Nephron progenitor cell (in vitro differentiated cells): Measurements from ENCODE around the gene ZNF324.

Experiments
- DNase-seq: peaks from one replicate; pipeline ENCODE4 v3.0.0; 2021
- H3K27ac Mint-ChIP-seq: 2 replicates; pipeline ENCODE4 v1.8.0; 2021; ENCODE audit warnings: mild to moderate bottlenecking, moderate library complexity, mixed read lengths
- H3K27me3 Mint-ChIP-seq: 2 replicates; pipeline ENCODE4 v1.8.0; 2021; ENCODE audit warnings: mild to moderate bottlenecking, low read depth, mixed read lengths; ENCODE audit not compliant: poor library complexity
- H3K36me3 Mint-ChIP-seq: 2 replicates; pipeline ENCODE4 v1.8.0; 2021; ENCODE audit warnings: low read depth, mixed read lengths
- H3K4me1 Mint-ChIP-seq: 2 replicates; pipeline ENCODE4 v1.8.0; 2021; ENCODE audit warnings: mixed read lengths
- H3K4me3 Mint-ChIP-seq: 2 replicates; pipeline ENCODE4 v1.8.0; 2021; ENCODE audit warnings: mild to moderate bottlenecking, moderate library complexity, mixed read lengths
- H3K9me3 Mint-ChIP-seq: 2 replicates; pipeline ENCODE4 v1.8.0; 2021; ENCODE audit warnings: mild to moderate bottlenecking, moderate library complexity, mixed read lengths
- CTCF ChIP-seq: fragments of 200-600 bp; sonication (generic); IDR thresholded peaks from 2 replicates; pipeline ENCODE4 v1.5.0; 2021; ENCODE audit warnings: antibody characterized with exemption

Gene ZNF324

DNA sequence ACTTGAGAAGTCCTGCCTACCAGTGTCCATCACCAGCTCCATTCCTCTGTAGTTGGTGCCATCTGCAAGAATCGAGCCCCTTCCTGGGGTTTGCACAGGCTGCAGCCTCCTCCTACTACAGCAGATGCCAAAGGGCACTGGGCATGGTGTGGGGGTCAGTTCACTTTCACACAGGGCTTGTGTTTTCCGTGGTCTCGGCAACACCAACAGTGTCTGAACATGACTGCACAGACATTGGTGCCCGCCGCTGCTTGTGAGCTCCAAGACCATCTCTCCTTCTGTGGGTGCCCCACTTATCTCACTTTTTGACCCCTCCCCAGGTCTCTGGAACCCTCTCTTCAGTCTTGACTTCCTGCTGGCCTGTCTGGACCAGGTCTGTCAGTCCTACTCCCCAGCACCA, 24.5 kb downstream of the ZNF324 start:
- Mint-ChIP-seq H3K27ac (peak overlapping the region; percentile 76), H3K4me3 (no peak overlapping the region), H3K9me3 (peaks cover 3% of the 10 kb centered on the region), H3K27me3 (peaks cover 3% of the 10 kb centered on the region), H3K4me1 (no peaks in the 10 kb centered on the region), H3K36me3 (peaks cover 4% of the 10 kb centered on the region)
- no peak for DNase-seq
- no peak for TF ChIP-seq CTCF

- H3K27ac Mint-ChIP-seq: no peak overlapping the region
- no peaks in the 10 kb centered on the region for H3K4me1 Mint-ChIP-seq
- H3K27me3 Mint-ChIP-seq: peaks cover 3% of the 10 kb centered on the region
- H3K4me3 Mint-ChIP-seq: no peak overlapping the region
- no peak for DNase-seq
- peaks cover 4% of the 10 kb centered on the region for H3K36me3 Mint-ChIP-seq
- H3K9me3 Mint-ChIP-seq: no peaks in the 10 kb centered on the region
- no peak for TF ChIP-seq CTCF
Observed at GRCh38 chr19:58492265-58492664, 25.4 kb downstream of the ZNF324 start.

DNA sequence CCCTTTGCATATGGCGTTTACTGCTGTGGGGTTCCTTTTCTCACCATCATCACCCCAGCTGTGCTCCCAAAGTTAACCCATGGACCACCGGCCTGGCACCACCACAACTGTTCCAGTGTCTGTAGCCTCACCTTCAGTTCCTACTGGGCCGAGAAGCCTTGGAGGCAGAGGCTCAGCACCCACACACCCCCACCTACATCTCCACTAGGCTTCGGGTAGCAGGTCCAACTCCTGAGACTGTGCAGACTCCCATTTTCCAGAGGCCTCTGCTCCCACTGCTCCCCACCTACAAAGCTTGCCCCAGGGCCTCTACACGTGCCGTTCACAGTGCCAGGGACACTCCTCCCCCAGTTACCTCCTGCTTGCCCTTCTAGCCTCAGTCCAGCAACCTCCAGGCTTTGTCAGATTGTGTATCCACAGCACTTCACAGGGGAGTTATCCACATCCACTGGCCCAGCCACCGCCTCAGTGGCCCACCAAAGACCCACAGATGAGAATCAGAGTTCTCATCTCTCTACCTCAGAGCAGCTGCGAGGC, 30.8 kb downstream of the ZNF324 start:
- no peak overlapping the region for H3K27ac Mint-ChIP-seq
- H3K4me3 Mint-ChIP-seq: no peak overlapping the region
- H3K9me3 Mint-ChIP-seq: no peaks in the 10 kb centered on the region
- peaks cover 26% of the 10 kb centered on the region for H3K4me1 Mint-ChIP-seq
- peaks cover 9% of the 10 kb centered on the region for H3K36me3 Mint-ChIP-seq
- peaks cover 4% of the 10 kb centered on the region for H3K27me3 Mint-ChIP-seq
- TF ChIP-seq CTCF: no peak
- DNase-seq: no peak

DNA sequence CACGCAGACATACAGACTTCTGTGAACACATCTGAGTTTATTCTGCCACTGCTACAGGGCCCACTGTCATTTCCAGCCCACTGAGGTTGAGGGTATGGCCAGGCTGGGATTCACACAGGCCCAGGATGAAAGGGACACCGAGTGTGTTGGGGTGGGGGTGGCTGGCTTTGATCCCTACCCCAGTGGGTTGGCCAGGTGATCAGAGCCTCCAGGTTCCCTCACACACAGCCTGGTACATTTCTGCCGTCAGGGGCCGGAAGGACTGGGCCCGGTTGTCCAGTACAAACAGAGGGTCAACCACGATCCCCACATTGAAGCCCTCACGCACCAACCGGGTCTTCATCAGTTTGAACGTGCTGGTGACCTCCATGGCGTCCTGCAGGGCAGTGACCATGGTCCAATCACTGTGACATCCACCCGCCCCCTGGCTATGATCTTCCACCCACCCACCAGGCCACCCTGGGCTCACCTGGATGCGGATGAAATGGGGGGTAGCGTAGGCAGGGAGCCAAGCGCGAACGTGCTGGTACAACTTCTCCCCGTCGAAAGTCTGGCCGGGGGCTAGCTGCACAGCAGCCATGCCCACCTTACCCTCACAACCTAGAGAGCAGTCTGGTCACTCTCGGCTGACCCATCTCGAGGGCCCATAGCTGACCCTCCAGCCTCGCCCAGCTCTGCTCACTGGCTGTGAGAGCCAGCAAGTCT, 31.6 kb downstream of the ZNF324 start:
- TF ChIP-seq CTCF: no peak
- peaks cover 6% of the 10 kb centered on the region for H3K9me3 Mint-ChIP-seq
- H3K27me3 Mint-ChIP-seq: peaks cover 8% of the 10 kb centered on the region
- H3K4me1 Mint-ChIP-seq: peaks cover 26% of the 10 kb centered on the region
- DNase-seq: no peak
- H3K36me3 Mint-ChIP-seq: peaks cover 9% of the 10 kb centered on the region
- H3K27ac Mint-ChIP-seq: no peak overlapping the region
- peak overlapping the region; percentile 93 for H3K4me3 Mint-ChIP-seq

- Mint-ChIP-seq H3K4me1 (peaks cover 26% of the 10 kb centered on the region), H3K36me3 (peaks cover 9% of the 10 kb centered on the region), H3K4me3 (peak overlapping the region; percentile 93), H3K27me3 (peaks cover 8% of the 10 kb centered on the region), H3K9me3 (peaks cover 7% of the 10 kb centered on the region), H3K27ac (peak overlapping the region; percentile 71)
- DNase-seq: peak; percentile 100
- peak; percentile 35 for TF ChIP-seq CTCF
Observed at GRCh38 chr19:58499021-58499927, 32.4 kb downstream of the ZNF324 start.
